ENCODE data around the gene CSK. TPM values are rescaled to one million over a fixed set of nuclear protein-coding genes. Genes with fewer than 3 reads are reported as not detected.

The CSK gene
- total RNA-seq (325 and 343 TPM in 2 replicates), polyA plus RNA-seq (637 and 651 TPM in 2 replicates), polyA minus RNA-seq (231 and 353 TPM in 2 replicates)
- total RNA-seq (2013) = 176 TPM

- under 1% methylated on average over 74 of the region's 74 CpGs for WGBS (ENCODE audit: insufficient coverage)
- intact Hi-C loops (cut with micrococcal nuclease) = loop anchor here (1.0 to 10.0 kb wide), 3 partner anchors 10 to 347 kb away; partner anchors contain the start of gene SEMA7A
- peaks cover 67 to 84% of the 10 kb centered on the region in 2 donors for H3K4me1 ChIP-seq (ENCODE audit: control insufficient read depth in 2 of 2, insufficient read depth in 2 of 2, low read length in 2 of 2)
Observed at GRCh38 chr15:74781431-74782258, at the start of gene CSK. Gene CSK (plus strand): TSS chr15:74782080. CDS start chr15:74798298, 16,218 bp downstream.

More at GRCh38 chr15:74781431-74782258, at the start of gene CSK:
- Histone ChIP-seq H3K4me2 (replicated peaks; ENCODE audit: low read depth, low read length, poor library complexity, severe bottlenecking) (peak within 1 kb of the TSS; percentile 97), H3K4me3 (ENCODE audit: control extremely low read depth in 1 of 5, extremely low read depth in 1 of 5, insufficient read depth in 1 of 5, low read depth in 2 of 5, low read length in 4 of 5) (peak within 1 kb of the TSS; percentile 86 to 99 (median 93)), H4K20me1 (ENCODE audit: control insufficient read depth, insufficient read depth, low read length, poor library complexity, severe bottlenecking) (peaks cover 4% of the 10 kb centered on the region), H3K27me3 (replicated peaks in 1 of 4; ENCODE audit: control extremely low read depth in 1 of 4, control insufficient read depth in 3 of 4, insufficient read depth in 4 of 4, low read length in 3 of 4) (no peaks in the 10 kb centered on the region), H3K9ac (ENCODE audit: low read length) (peak within 1 kb of the TSS; percentile 84), H3K27ac (ENCODE audit: low read length in 2 of 2) (peak within 1 kb of the TSS; percentile 91 to 99), H3K9me3 (ENCODE audit: control extremely low read depth in 1 of 3, control insufficient read depth in 2 of 3, insufficient read depth in 1 of 3, low read length in 2 of 3) (peaks cover 0 to 6% (median 0%) of the 10 kb centered on the region in 3 donors), H3K36me3 (replicated peaks in 1 of 2; ENCODE audit: control extremely low read depth in 1 of 2, control insufficient read depth in 1 of 2, extremely low read depth in 1 of 2, insufficient read depth in 2 of 2, low read length in 1 of 2) (peaks cover 0 to 5% of the 10 kb centered on the region in 2 experiments), H2AFZ (ENCODE audit: insufficient read depth, low read depth, low read length, poor library complexity, severe bottlenecking) (peak within 1 kb of the TSS; percentile 12), H3K79me2 (ENCODE audit: control insufficient read depth, insufficient read depth, low read length) (peaks cover 67% of the 10 kb centered on the region)
- no peaks in the 10 kb centered on the region for H3K27me3 Mint-ChIP-seq
- POLR2A ChIA-PET = interaction anchor here (1.6 to 15.2 kb wide), 3 partner anchors 10 to 385 kb away, joined by 4 to 572 read pairs (median 11); no protein-coding TSS in a partner anchor
- H3K27ac Mint-ChIP-seq = peak within 1 kb of the TSS; percentile 98
- ATAC-seq (ENCODE audit: low read depth) (peak; percentile 53), DNase-seq (peak; percentile 91)
- H3K4me1 Mint-ChIP-seq = peaks cover 85% of the 10 kb centered on the region
- peak within 1 kb of the TSS; percentile 93 for H3K4me3 Mint-ChIP-seq
- H3K9me3 Mint-ChIP-seq (ENCODE audit: insufficient read depth) = no peaks in the 10 kb centered on the region
- TF ChIP-seq CTCF (IDR thresholded peaks at IDR 0.05) (peak; percentile 59), EZH2 (IDR thresholded peaks at IDR 0.05; ENCODE audit: borderline replicate concordance, insufficient read depth, low read depth, low read length, poor library complexity, severe bottlenecking) (no peak)
- CTCF ChIA-PET = interaction anchor here (0.9 to 37.1 kb wide), 5 partner anchors 2 to 163 kb away, joined by 3 to 2548 read pairs (median 596); partner anchors contain the start of genes CSK and LMAN1L

All from B cell (primary cell).